Measurements from ENCODE around the gene SHPK. TPM values are rescaled to one million over a fixed set of nuclear protein-coding genes. Genes with fewer than 3 reads are reported as not detected.
A peak's percentile ranks its signal among the peaks of the same experiment; 100 is the strongest.

Gene SHPK
- 14.0 TPM for total RNA-seq

GRCh38 chr17:3636154-3636907, at the start of gene SHPK, which contains the start of gene CTNS:
SHPK (minus strand) TSS chr17:3636250; CDS start chr17:3636219, 31 bp downstream.
CTNS (plus strand) TSS chr17:3636760; CDS start chr17:3640207, 3,447 bp downstream.
- intact Hi-C loops (cut with DNase I) = no loop called here
- TF ChIP-seq POLR2A (IDR thresholded peaks at IDR 0.05) = peak in 1 of 2 donors; percentile 62
- no peak for TF ChIP-seq CTCF (IDR thresholded peaks at IDR 0.05)
- TF ChIP-seq POLR2AphosphoS5 (IDR thresholded peaks at IDR 0.05; ENCODE audit: insufficient read depth in 1 of 2, low read depth in 1 of 2) = peak; percentile 89 to 93
- Histone ChIP-seq H3K36me3 (peaks cover 0 to 7% of the 10 kb centered on the region in 2 donors), H3K4me3 (peak within 1 kb of the TSS; percentile 78 to 99), H3K9me3 (no peaks in the 10 kb centered on the region), H3K27ac (peak within 1 kb of the TSS; percentile 96), H3K4me1 (peaks cover 44% of the 10 kb centered on the region), H3K27me3 (no peaks in the 10 kb centered on the region)
- DNase-seq (ENCODE audit: extremely low spot score in 2 of 2) = peak; percentile 98 to 99

- DNase-seq (ENCODE audit: extremely low spot score in 2 of 2) = no peak
- Histone ChIP-seq H3K27ac (no peak overlapping the region), H3K4me1 (no peaks in the 10 kb centered on the region), H3K9me3 (no peaks in the 10 kb centered on the region), H3K27me3 (no peaks in the 10 kb centered on the region), H3K36me3 (no peaks in the 10 kb centered on the region), H3K4me3 (no peak overlapping the region)
- no peak for TF ChIP-seq CTCF (IDR thresholded peaks at IDR 0.05)
- intact Hi-C loops (cut with DNase I) = no loop called here
Observed at GRCh38 chr17:3685174-3685573, 49.1 kb upstream of the SHPK start.

- H3K27me3 ChIP-seq = no peaks in the 10 kb centered on the region
- no peaks in the 10 kb centered on the region for H3K9me3 ChIP-seq
- H3K27ac ChIP-seq = no peak overlapping the region
- TF ChIP-seq POLR2AphosphoS5 (IDR thresholded peaks at IDR 0.05; ENCODE audit: insufficient read depth in 1 of 2, low read depth in 1 of 2) = no peak
- peak; percentile 49 to 78 (median 62) for TF ChIP-seq CTCF (IDR thresholded peaks at IDR 0.05)
- DNase-seq (ENCODE audit: extremely low spot score in 2 of 2) = no peak
- intact Hi-C loops (cut with DNase I) = no loop called here
- H3K4me3 ChIP-seq = no peak overlapping the region
- H3K36me3 ChIP-seq = no peaks in the 10 kb centered on the region
- H3K4me1 ChIP-seq = no peaks in the 10 kb centered on the region
Observed at GRCh38 chr17:3683054-3683511, 47.0 kb upstream of the SHPK start.

GRCh38 chr17:3682033-3682432, 46.0 kb upstream of the SHPK start:
- Histone ChIP-seq H3K27ac (no peak overlapping the region), H3K27me3 (no peaks in the 10 kb centered on the region), H3K4me1 (no peaks in the 10 kb centered on the region), H3K36me3 (no peaks in the 10 kb centered on the region), H3K4me3 (no peak overlapping the region), H3K9me3 (no peaks in the 10 kb centered on the region)
- intact Hi-C loops (cut with DNase I) = no loop called here
- no peak for DNase-seq (ENCODE audit: extremely low spot score in 2 of 2)
- no peak for TF ChIP-seq CTCF (IDR thresholded peaks at IDR 0.05)
- no peak for TF ChIP-seq POLR2AphosphoS5 (IDR thresholded peaks at IDR 0.05; ENCODE audit: insufficient read depth in 1 of 2, low read depth in 1 of 2)
- no peak for TF ChIP-seq POLR2A (IDR thresholded peaks at IDR 0.05)

GRCh38 chr17:3681565-3681964, 45.5 kb upstream of the SHPK start:
- no peaks in the 10 kb centered on the region for H3K4me1 ChIP-seq
- DNase-seq (ENCODE audit: extremely low spot score in 2 of 2) = no peak
- H3K4me3 ChIP-seq = no peak overlapping the region
- no peak overlapping the region for H3K27ac ChIP-seq
- no peaks in the 10 kb centered on the region for H3K36me3 ChIP-seq
- H3K27me3 ChIP-seq = no peaks in the 10 kb centered on the region
- no peaks in the 10 kb centered on the region for H3K9me3 ChIP-seq
- no peak for TF ChIP-seq CTCF (IDR thresholded peaks at IDR 0.05)
- no peak for TF ChIP-seq POLR2A (IDR thresholded peaks at IDR 0.05)
- no peak for TF ChIP-seq POLR2AphosphoS5 (IDR thresholded peaks at IDR 0.05; ENCODE audit: insufficient read depth in 1 of 2, low read depth in 1 of 2)
- intact Hi-C loops (cut with DNase I) = no loop called here
